Endodermal cell (in vitro differentiated cells): ENCODE measurements around the gene CCDC200. TPM values are rescaled to one million over a fixed set of nuclear protein-coding genes. Genes with fewer than 3 reads are reported as not detected.

Experiments used
- DNase-seq: peaks from one replicate; pipeline ENCODE4 v3.0.0-alpha.2; 2017
- H3K27ac ChIP-seq: 2 replicates; pipeline ENCODE4 v1.5.1; 2013; ENCODE audit warnings: mild to moderate bottlenecking, low read depth, low read length, moderate library complexity
- H3K27me3 ChIP-seq: 2 replicates; pipeline ENCODE4 v1.6.1; 2013; ENCODE audit warnings: mild to moderate bottlenecking, low read length, moderate library complexity; ENCODE audit not compliant: insufficient read depth, control insufficient read depth, poor library complexity, severe bottlenecking
- H3K36me3 ChIP-seq: 2 replicates; pipeline ENCODE4 v1.7.0; 2013; ENCODE audit warnings: mild to moderate bottlenecking, low read length, moderate library complexity; ENCODE audit not compliant: control insufficient read depth, insufficient read depth
- H3K4me1 ChIP-seq: one replicate; pipeline ENCODE4 v1.7.0; 2013; ENCODE audit warnings: low read length; ENCODE audit not compliant: control insufficient read depth, insufficient read depth
- H3K4me3 ChIP-seq: 2 replicates; pipeline ENCODE4 v1.5.1; 2013; ENCODE audit warnings: mild to moderate bottlenecking, low read length, moderate library complexity
- H3K9ac ChIP-seq: 2 replicates; pipeline ENCODE4 v1.6.1; 2013; ENCODE audit warnings: mild to moderate bottlenecking, low read length, moderate library complexity; ENCODE audit not compliant: poor library complexity, severe bottlenecking; ENCODE audit errors: extremely low read depth
- H3K9me3 ChIP-seq: 2 replicates; pipeline ENCODE4 v1.6.1; 2013; ENCODE audit warnings: mild to moderate bottlenecking, low read length, moderate library complexity; ENCODE audit not compliant: control insufficient read depth
- H3K27ac Mint-ChIP-seq: 2 replicates; pipeline ENCODE4 v1.8.0; 2020; ENCODE audit warnings: mixed read lengths
- H3K27me3 Mint-ChIP-seq: 2 replicates; pipeline ENCODE4 v1.8.0; 2021; ENCODE audit warnings: mild to moderate bottlenecking, mixed read lengths; ENCODE audit not compliant: insufficient read depth
- H3K36me3 Mint-ChIP-seq: 2 replicates; pipeline ENCODE4 v1.8.0; 2020; ENCODE audit warnings: low read depth, mixed read lengths
- H3K4me1 Mint-ChIP-seq: 2 replicates; pipeline ENCODE4 v1.8.0; 2020; ENCODE audit warnings: mixed read lengths
- H3K4me3 Mint-ChIP-seq: 2 replicates; pipeline ENCODE4 v1.8.0; 2020; ENCODE audit warnings: mild to moderate bottlenecking, moderate library complexity, mixed read lengths
- H3K9me3 Mint-ChIP-seq: 2 replicates; pipeline ENCODE4 v1.8.0; 2020; ENCODE audit warnings: mild to moderate bottlenecking, mixed read lengths
- CTCF ChIP-seq: fragments of 200-600 bp; sonication (generic); conservative IDR thresholded peaks from 2 replicates; pipeline ENCODE4 v1.5.0; 2021; ENCODE audit warnings: antibody characterized with exemption, mild to moderate bottlenecking
- WGBS, 2 experiments: methylation state at CpG; one replicate each; pipeline versions ENCODE4 v1.1.5 to v1.1.7; 2013; ENCODE audit warnings: missing lambda C conversion rate in 2 of 2, mixed read lengths in 1 of 2; ENCODE audit not compliant: insufficient coverage in 1 of 2, insufficient read length in 1 of 2; 5-methylcytosine and 5-hydroxymethylcytosine counted together
- total RNA-seq, 2 donors: library from RNA; stranded (reverse); fragmentation: NEBNext Ultra II Directional in 1 of 2; extraction: Animal tissue kit (Norgen Biotek cat#: 25700) in 1 of 2; gene quantifications; 2 replicates in 1 of 2; 3 replicates in 1 of 2; pipeline ENCODE4 v1.2.1, GENCODE V29; 2021

Gene CCDC200
- total RNA-seq, 2 donors from 2014 or later: not detected

- Histone ChIP-seq H3K27me3 (no peaks in the 10 kb centered on the region), H3K36me3 (peaks cover 55% of the 10 kb centered on the region), H3K4me3 (no peak overlapping the region), H3K4me1 (no peaks in the 10 kb centered on the region), H3K9ac (no peak overlapping the region), H3K27ac (no peak overlapping the region), H3K9me3 (no peaks in the 10 kb centered on the region)
- peak overlapping the region; percentile 26 for H3K27ac Mint-ChIP-seq
- no peak overlapping the region for H3K4me3 Mint-ChIP-seq
- DNase-seq: no peak
- H3K4me1 Mint-ChIP-seq: no peaks in the 10 kb centered on the region
- TF ChIP-seq CTCF: no peak
- no peaks in the 10 kb centered on the region for H3K27me3 Mint-ChIP-seq
- H3K9me3 Mint-ChIP-seq: no peaks in the 10 kb centered on the region
- WGBS, 2 experiments: 82 to 93% methylated on average over 2 of the region's 2 CpGs
- peaks cover 33% of the 10 kb centered on the region for H3K36me3 Mint-ChIP-seq
Observed at GRCh38 chr17:43176119-43176570, 52.3 kb downstream of the CCDC200 start.

DNA sequence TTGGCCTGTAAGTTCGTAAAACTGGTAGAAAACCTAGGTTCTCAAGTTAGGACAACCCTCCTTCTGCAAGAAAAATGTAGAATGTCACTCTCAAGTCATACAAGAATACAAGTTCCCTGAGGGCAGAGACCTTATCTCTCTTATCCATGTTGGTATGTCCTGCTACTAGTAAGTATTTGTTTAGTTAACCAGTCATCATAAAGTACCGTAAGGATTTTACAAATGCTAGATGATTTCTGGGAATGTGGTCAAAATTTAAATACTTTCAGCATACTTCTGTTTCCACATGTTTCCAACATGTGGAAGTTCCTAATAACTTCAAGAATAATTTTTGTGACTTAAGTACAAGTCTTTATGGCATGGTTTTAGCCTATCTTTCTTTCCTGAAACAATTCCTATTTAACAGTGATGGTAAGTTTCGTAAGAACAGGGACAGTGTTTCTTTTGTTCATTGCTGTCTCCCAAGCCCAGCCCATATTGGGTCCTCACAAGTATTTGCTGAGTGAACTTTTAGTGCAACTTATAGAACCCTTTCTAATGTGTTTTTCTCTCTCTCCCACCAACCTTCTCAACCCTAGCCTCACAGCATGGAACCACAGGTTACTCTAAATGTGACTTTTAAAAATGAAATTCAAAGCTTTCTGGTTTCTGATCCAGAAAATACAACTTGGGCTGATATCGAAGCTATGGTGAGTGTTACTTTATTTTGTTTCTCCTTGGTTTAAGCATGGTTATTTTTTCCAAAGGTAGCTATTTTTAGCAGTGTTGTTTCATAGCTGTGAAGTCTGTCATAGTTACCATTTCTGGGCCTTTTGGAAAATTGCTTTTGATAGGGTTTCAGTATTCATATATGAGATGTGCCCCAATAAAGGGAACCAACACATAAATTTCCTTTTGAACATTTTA, 53.0 kb downstream of the CCDC200 start:
- H3K9me3 Mint-ChIP-seq: no peaks in the 10 kb centered on the region
- no peaks in the 10 kb centered on the region for H3K4me1 ChIP-seq
- H3K9ac ChIP-seq: no peak overlapping the region
- H3K27me3 Mint-ChIP-seq: no peaks in the 10 kb centered on the region
- H3K36me3 Mint-ChIP-seq: peaks cover 29% of the 10 kb centered on the region
- H3K36me3 ChIP-seq: peaks cover 49% of the 10 kb centered on the region
- no peak overlapping the region for H3K4me3 Mint-ChIP-seq
- H3K27ac ChIP-seq: no peak overlapping the region
- no peaks in the 10 kb centered on the region for H3K27me3 ChIP-seq
- no peak for TF ChIP-seq CTCF
- no peak for DNase-seq
- no peaks in the 10 kb centered on the region for H3K9me3 ChIP-seq
- WGBS, 2 experiments: 97% methylated on average over 4 of the region's 4 CpGs
- H3K27ac Mint-ChIP-seq: no peak overlapping the region
- H3K4me3 ChIP-seq: no peak overlapping the region
- no peaks in the 10 kb centered on the region for H3K4me1 Mint-ChIP-seq

GRCh38 chr17:43171586-43172487, 56.6 kb downstream of the CCDC200 start:
- Mint-ChIP-seq H3K36me3 (peaks cover 20% of the 10 kb centered on the region), H3K27me3 (no peaks in the 10 kb centered on the region), H3K4me1 (peaks cover 3% of the 10 kb centered on the region), H3K27ac (no peak overlapping the region), H3K9me3 (no peaks in the 10 kb centered on the region), H3K4me3 (no peak overlapping the region)
- Histone ChIP-seq H3K27ac (peak overlapping the region; percentile 69), H3K27me3 (no peaks in the 10 kb centered on the region), H3K4me1 (peaks cover 3% of the 10 kb centered on the region), H3K36me3 (peaks cover 17% of the 10 kb centered on the region), H3K4me3 (peak overlapping the region; percentile 96), H3K9ac (peak overlapping the region; percentile 91), H3K9me3 (no peaks in the 10 kb centered on the region)
- WGBS, 2 experiments: 47 to 51% methylated on average over 11 to 12 of the region's 12 CpGs
- peak; percentile 66 for DNase-seq
- peak; percentile 50 for TF ChIP-seq CTCF
